ENCODE measurements around the gene SPATA46. TPM values are rescaled to one million over a fixed set of nuclear protein-coding genes. Genes with fewer than 3 reads are reported as not detected.

Gene SPATA46
- total RNA-seq, 3 donors from 2014 or later = not detected

DNA sequence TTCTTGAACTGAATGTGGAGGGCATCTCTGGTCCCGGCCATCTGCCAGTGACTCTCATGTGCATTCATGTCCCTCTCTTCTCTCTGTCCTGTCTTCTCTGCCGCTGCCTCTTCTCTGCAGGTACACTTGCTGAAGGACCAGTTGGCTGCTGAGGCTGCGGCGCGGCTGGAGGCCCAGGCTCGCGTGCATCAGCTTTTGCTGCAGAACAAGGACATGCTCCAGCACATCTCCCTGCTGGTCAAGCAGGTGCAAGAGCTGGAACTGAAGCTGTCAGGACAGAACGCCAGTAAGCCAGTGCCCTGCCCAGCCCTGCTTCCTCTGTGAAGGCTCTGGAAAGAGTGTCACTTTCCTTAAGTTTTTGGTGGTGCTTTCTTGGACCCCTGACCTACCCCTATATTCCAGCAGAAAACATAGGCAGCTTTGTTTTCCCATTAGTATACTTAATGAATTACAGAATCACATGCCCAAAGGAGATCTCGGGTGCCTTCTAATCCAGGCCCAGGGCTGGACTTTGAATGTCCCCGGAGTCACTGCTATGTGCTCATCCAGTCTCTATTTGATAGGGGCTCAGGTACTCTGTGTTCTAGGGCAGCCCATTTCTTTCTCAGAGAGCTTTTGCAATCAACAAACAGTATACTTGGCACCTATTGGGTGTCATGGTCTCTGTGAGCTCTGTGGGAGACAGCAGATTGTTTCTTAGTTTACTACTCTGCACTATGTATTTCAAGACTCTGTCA lies 11.2 kb downstream of the SPATA46 start:
- ATAC-seq (no peak), DNase-seq (no peak)
- Histone ChIP-seq H3K36me3 (ENCODE audit: low read depth) (no peaks in the 10 kb centered on the region), H3K4me3 (no peak overlapping the region), H3K9me3 (no peaks in the 10 kb centered on the region), H3K4me1 (ENCODE audit: low read depth) (peaks cover 12% of the 10 kb centered on the region)
- intact Hi-C loops (cut with DNase I, micrococcal nuclease) = no loop called here
- TF ChIP-seq, protein P1, sequence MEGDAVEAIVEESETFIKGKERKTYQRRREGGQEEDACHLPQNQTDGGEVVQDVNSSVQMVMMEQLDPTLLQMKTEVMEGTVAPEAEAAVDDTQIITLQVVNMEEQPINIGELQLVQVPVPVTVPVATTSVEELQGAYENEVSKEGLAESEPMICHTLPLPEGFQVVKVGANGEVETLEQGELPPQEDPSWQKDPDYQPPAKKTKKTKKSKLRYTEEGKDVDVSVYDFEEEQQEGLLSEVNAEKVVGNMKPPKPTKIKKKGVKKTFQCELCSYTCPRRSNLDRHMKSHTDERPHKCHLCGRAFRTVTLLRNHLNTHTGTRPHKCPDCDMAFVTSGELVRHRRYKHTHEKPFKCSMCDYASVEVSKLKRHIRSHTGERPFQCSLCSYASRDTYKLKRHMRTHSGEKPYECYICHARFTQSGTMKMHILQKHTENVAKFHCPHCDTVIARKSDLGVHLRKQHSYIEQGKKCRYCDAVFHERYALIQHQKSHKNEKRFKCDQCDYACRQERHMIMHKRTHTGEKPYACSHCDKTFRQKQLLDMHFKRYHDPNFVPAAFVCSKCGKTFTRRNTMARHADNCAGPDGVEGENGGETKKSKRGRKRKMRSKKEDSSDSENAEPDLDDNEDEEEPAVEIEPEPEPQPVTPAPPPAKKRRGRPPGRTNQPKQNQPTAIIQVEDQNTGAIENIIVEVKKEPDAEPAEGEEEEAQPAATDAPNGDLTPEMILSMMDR (IDR thresholded peaks at IDR 0.05) = no peak

DNA sequence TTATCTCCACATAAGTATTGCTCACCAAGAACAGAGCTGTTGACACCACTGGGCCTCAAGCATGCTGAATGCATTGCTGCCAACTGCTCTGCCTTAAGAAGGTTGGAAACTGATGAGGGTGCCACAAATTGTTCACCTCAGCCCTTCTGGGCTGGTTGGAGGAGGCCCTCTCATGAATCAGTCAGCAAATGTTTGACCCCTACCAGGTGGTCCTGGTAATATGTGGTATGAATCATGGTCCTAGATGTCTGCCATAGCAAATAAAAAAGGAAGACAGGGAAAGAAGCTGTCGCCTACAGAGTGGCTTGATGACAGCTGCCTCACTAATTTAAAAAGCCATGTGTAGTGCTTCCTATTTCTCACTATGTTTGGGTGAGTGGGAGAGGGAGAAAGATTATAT lies 12.2 kb downstream of the SPATA46 start:
- no peak for DNase-seq
- Histone ChIP-seq H3K4me1 (ENCODE audit: low read depth) (peaks cover 13% of the 10 kb centered on the region), H3K36me3 (ENCODE audit: low read depth) (no peaks in the 10 kb centered on the region), H3K4me3 (no peak overlapping the region), H3K9me3 (no peaks in the 10 kb centered on the region)
- intact Hi-C loops (cut with DNase I, micrococcal nuclease) = no loop called here
- ATAC-seq = no peak
- TF ChIP-seq, protein P1 (IDR thresholded peaks at IDR 0.05) = no peak

DNA sequence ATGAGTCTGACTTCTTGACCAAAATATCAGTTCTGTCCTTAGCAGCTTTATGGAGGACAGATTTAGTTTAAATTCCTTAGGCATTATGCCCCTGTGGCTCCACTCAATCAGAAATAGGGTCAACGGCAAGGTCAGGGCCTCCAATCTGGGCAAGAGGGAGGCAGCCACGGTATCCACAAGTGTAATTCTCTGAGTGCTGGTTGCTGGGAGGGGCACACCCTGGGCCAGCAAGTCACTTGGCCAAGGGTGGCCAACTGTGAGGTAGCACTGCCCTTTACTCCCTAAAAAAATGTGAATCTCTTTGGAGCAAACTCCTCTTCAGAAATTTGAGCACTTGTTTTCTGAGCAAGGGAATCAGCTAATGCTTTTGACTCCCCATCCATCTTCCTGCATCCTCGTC lies 12.8 kb downstream of the SPATA46 start:
- ATAC-seq (no peak), DNase-seq (peak in 1 of 3 donors; percentile 11)
- intact Hi-C loops (cut with DNase I, micrococcal nuclease) = no loop called here
- no peaks in the 10 kb centered on the region for H3K36me3 ChIP-seq (ENCODE audit: low read depth)
- no peaks in the 10 kb centered on the region for H3K9me3 ChIP-seq
- no peak overlapping the region for H3K4me3 ChIP-seq
- H3K4me1 ChIP-seq (ENCODE audit: low read depth) = peaks cover 12% of the 10 kb centered on the region
- TF ChIP-seq, protein P1 (IDR thresholded peaks at IDR 0.05) = no peak

DNA sequence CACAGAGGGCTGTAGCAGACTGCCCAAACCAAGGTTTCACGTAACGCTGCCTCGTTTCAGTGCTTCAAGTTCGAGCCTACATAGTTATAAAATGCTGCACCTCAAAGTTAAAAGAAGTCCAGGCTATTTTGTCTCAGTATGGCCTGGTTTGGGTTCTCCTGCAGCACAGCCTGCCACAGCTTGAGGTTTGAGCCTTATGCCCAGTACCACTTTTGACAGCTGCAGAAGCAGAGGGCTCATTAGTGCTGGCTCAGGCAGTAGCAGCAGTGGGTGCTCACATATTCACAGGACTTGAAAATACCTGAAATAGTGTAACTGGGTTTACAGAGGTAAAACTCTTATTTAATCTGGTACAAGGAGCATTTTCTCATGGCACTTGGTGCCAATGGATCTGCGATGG lies 15.3 kb downstream of the SPATA46 start:
- TF ChIP-seq, protein P1 (IDR thresholded peaks at IDR 0.05) = no peak
- peaks cover 6% of the 10 kb centered on the region for H3K4me1 ChIP-seq (ENCODE audit: low read depth)
- H3K9me3 ChIP-seq = no peaks in the 10 kb centered on the region
- no peak for DNase-seq
- intact Hi-C loops (cut with DNase I, micrococcal nuclease) = no loop called here
- no peak overlapping the region for H3K4me3 ChIP-seq
- ATAC-seq = no peak
- H3K36me3 ChIP-seq (ENCODE audit: low read depth) = no peaks in the 10 kb centered on the region

DNA sequence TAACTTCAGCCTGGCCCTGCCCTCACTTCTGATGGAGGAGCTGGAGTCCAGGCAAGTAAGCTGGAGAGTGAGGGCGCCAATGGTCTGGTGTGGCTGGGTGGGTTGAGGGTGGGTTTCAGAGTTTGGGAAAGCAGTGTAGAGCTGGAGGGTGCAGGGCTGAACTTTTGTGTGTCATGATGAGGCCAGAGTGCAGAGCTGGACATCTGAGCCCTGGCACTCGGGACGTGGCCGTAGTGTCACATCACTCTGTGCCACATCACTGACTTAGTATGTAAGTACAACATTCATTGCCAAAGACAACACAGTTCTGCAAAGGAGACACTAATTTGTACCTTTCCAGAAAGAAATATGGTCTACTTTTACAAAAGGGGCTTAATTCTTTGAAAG lies 15.8 kb downstream of the SPATA46 start:
- no peaks in the 10 kb centered on the region for H3K36me3 ChIP-seq (ENCODE audit: low read depth)
- no peak overlapping the region for H3K4me3 ChIP-seq
- TF ChIP-seq, protein P1 (IDR thresholded peaks at IDR 0.05) = no peak
- peaks cover 6% of the 10 kb centered on the region for H3K4me1 ChIP-seq (ENCODE audit: low read depth)
- intact Hi-C loops (cut with DNase I, micrococcal nuclease) = no loop called here
- H3K9me3 ChIP-seq = no peaks in the 10 kb centered on the region
- DNase-seq (no peak), ATAC-seq (no peak)
